HepG2 (cell line): ENCODE data around the gene TMEM97. TPM values are rescaled to one million over a fixed set of nuclear protein-coding genes. Genes with fewer than 3 reads are reported as not detected.

Experiments used
- AKAP8 ChIP-seq: sonication (generic); formaldehyde crosslinking; IDR thresholded peaks from 2 replicates; pipeline ENCODE4 v1.5.1; 2020; ENCODE audit warnings: mild to moderate bottlenecking, missing genetic modification reagents
- ARNT ChIP-seq: fragments of 450-650 bp; IDR thresholded peaks from 2 replicates; pipeline ENCODE4 v1.6.1; 2017
- E2F2 ChIP-seq: sonication (generic); formaldehyde crosslinking; IDR thresholded peaks from 2 replicates; pipeline ENCODE4 v1.4.0; 2020; ENCODE audit warnings: missing genetic modification reagents, borderline replicate concordance
- HDAC1 ChIP-seq: sonication (generic); formaldehyde crosslinking; IDR thresholded peaks from 2 replicates; pipeline ENCODE4 v1.5.1; 2020; ENCODE audit warnings: mild to moderate bottlenecking, missing genetic modification reagents
- KLF16 ChIP-seq, 2 experiments: sonication (generic) in 1 of 2; formaldehyde crosslinking in 1 of 2; IDR thresholded peaks; 2 replicates each; pipeline versions ENCODE4 v1.6.1 to v1.8.0; 2016 to 2023; ENCODE audit warnings: missing genetic modification reagents in 2 of 2, missing compliant biosample characterization in 1 of 2
- MIER2 ChIP-seq: IDR thresholded peaks from 2 replicates; pipeline ENCODE4 v1.6.1; 2016; ENCODE audit warnings: missing biosample characterization, missing genetic modification reagents
- NFKBIZ ChIP-seq: IDR thresholded peaks from 2 replicates; pipeline ENCODE4 v1.6.1; 2018; ENCODE audit warnings: missing genetic modification reagents, missing compliant biosample characterization
- NFYB ChIP-seq: sonication (generic); formaldehyde crosslinking; IDR thresholded peaks from 2 replicates; pipeline ENCODE4 v1.4.0; 2020; ENCODE audit warnings: missing genetic modification reagents
- NR0B2 ChIP-seq: sonication (generic); formaldehyde crosslinking; IDR thresholded peaks from 2 replicates; pipeline ENCODE4 v1.4.0; 2020; ENCODE audit warnings: mild to moderate bottlenecking, missing genetic modification reagents
- THRA ChIP-seq: sonication (generic); formaldehyde crosslinking; IDR thresholded peaks from 2 replicates; pipeline ENCODE4 v1.4.0; 2020; ENCODE audit warnings: missing genetic modification reagents, borderline replicate concordance
- ZMAT3 ChIP-seq: sonication (generic); formaldehyde crosslinking; conservative IDR thresholded peaks from 2 replicates; pipeline ENCODE4 v1.7.0; 2021; ENCODE audit warnings: missing genetic modification reagents
- ZNF101 ChIP-seq: sonication (generic); formaldehyde crosslinking; IDR thresholded peaks from 2 replicates; pipeline ENCODE4 v1.4.0; 2020; ENCODE audit warnings: mild to moderate bottlenecking, low read depth, missing genetic modification reagents, borderline replicate concordance
- ZNF317 ChIP-seq: sonication (generic); formaldehyde crosslinking; IDR thresholded peaks from 2 replicates; pipeline ENCODE4 v1.5.0; 2020; ENCODE audit warnings: mild to moderate bottlenecking, missing genetic modification reagents
- ZNF382 ChIP-seq: sonication (generic); formaldehyde crosslinking; IDR thresholded peaks from 2 replicates; pipeline ENCODE4 v1.5.0; 2020; ENCODE audit warnings: missing genetic modification reagents, mild to moderate bottlenecking, borderline replicate concordance
- ZNF510 ChIP-seq: sonication (generic); formaldehyde crosslinking; IDR thresholded peaks from 2 replicates; pipeline ENCODE4 v1.4.0; 2020; ENCODE audit warnings: low read depth, mild to moderate bottlenecking, missing genetic modification reagents
- ZNF766 ChIP-seq: sonication (generic); formaldehyde crosslinking; IDR thresholded peaks from 2 replicates; pipeline ENCODE4 v1.5.0; 2020; ENCODE audit warnings: missing genetic modification reagents, borderline replicate concordance
- ZNF777 ChIP-seq: sonication (generic); formaldehyde crosslinking; IDR thresholded peaks from 2 replicates; pipeline ENCODE4 v1.4.0; 2020; ENCODE audit warnings: missing genetic modification reagents
- polyA plus RNA-seq, 8 experiments: library from polyadenylated mRNA; depleted of rRNA in 3 of 8; stranded (reverse) in 7 of 8; unstranded in 1 of 8; fragments of >200 nt; fragmentation: Illumina TruSeq in 4 of 8; extraction: Trizol in 4 of 8; gene quantifications; 2 replicates each; pipeline versions ENCODE4 v1.2.1 to v1.2.3, GENCODE V29; 2011 to 2016; ENCODE audit warnings: low read depth in 4 of 8, missing spikeins in 1 of 8, mixed read lengths in 1 of 8; ENCODE audit not compliant: insufficient read depth in 1 of 8
- total RNA-seq, 5 experiments: library from RNA; depleted of rRNA; stranded (reverse); fragments of >200 nt; fragmentation: Illumina TruSeq; extraction: Trizol; gene quantifications; 2 replicates each; pipeline ENCODE4 v1.2.3, GENCODE V29; 2016; ENCODE audit warnings: low read depth in 1 of 5
- TF ChIP-seq, protein P1 (sequence below), 2 experiments: sonication (generic) in 1 of 2; formaldehyde crosslinking in 1 of 2; IDR thresholded peaks; 2 replicates each; pipeline versions ENCODE4 v1.4.0 to v1.6.1; 2016 to 2020; ENCODE audit warnings: borderline replicate concordance in 1 of 2, low read depth in 1 of 2, mild to moderate bottlenecking in 1 of 2, missing genetic modification reagents in 1 of 2
- TF ChIP-seq, protein P2 (sequence below): sonication (generic); formaldehyde crosslinking; IDR thresholded peaks from 2 replicates; pipeline ENCODE4 v1.4.0; 2020; ENCODE audit warnings: mild to moderate bottlenecking, missing genetic modification reagents
- TF ChIP-seq, protein P3 (sequence below): IDR thresholded peaks from 2 replicates; pipeline ENCODE4 v1.6.1; 2016; ENCODE audit warnings: low read depth

TMEM97 gene
- total and polyA plus RNA-seq, 2 of the 13 experiments (the other 11 are each of a cell fraction or from before 2014, with no cell fraction given): 69.6 to 137 TPM

- TF ChIP-seq THRA (CRISPR knock-in tag): peak; percentile 73; the same call in 1 of the 2 replicates
- TF ChIP-seq, protein P1, sequence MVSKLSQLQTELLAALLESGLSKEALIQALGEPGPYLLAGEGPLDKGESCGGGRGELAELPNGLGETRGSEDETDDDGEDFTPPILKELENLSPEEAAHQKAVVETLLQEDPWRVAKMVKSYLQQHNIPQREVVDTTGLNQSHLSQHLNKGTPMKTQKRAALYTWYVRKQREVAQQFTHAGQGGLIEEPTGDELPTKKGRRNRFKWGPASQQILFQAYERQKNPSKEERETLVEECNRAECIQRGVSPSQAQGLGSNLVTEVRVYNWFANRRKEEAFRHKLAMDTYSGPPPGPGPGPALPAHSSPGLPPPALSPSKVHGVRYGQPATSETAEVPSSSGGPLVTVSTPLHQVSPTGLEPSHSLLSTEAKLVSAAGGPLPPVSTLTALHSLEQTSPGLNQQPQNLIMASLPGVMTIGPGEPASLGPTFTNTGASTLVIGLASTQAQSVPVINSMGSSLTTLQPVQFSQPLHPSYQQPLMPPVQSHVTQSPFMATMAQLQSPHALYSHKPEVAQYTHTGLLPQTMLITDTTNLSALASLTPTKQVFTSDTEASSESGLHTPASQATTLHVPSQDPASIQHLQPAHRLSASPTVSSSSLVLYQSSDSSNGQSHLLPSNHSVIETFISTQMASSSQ (IDR thresholded peaks at IDR 0.05; ENCODE audit: low read depth): peak; percentile 52
- TF ChIP-seq, protein P1 (CRISPR knock-in tag; IDR thresholded peaks at IDR 0.05; ENCODE audit: borderline replicate concordance): peak; percentile 82; the same call in 1 of the 2 replicates
- TF ChIP-seq ZNF777 (CRISPR knock-in tag): no peak
- no peak for TF ChIP-seq E2F2 (CRISPR knock-in tag)
- TF ChIP-seq ZNF101 (CRISPR knock-in tag): no peak
- peak; percentile 60; the same call in 1 of the 2 replicates for TF ChIP-seq MIER2 (CRISPR knock-in tag)
- TF ChIP-seq ZNF317: peak; percentile 57; the same call in 1 of the 2 replicates
- TF ChIP-seq AKAP8: no peak
- TF ChIP-seq HDAC1 (CRISPR knock-in tag): peak; percentile 95
- no peak for TF ChIP-seq NFYB
- TF ChIP-seq ZNF382 (CRISPR knock-in tag): no peak
- TF ChIP-seq ARNT: no peak
- TF ChIP-seq, protein P2, sequence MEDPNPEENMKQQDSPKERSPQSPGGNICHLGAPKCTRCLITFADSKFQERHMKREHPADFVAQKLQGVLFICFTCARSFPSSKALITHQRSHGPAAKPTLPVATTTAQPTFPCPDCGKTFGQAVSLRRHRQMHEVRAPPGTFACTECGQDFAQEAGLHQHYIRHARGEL (CRISPR knock-in tag): no peak
- TF ChIP-seq ZNF510 (CRISPR knock-in tag): no peak
- TF ChIP-seq, protein P3, sequence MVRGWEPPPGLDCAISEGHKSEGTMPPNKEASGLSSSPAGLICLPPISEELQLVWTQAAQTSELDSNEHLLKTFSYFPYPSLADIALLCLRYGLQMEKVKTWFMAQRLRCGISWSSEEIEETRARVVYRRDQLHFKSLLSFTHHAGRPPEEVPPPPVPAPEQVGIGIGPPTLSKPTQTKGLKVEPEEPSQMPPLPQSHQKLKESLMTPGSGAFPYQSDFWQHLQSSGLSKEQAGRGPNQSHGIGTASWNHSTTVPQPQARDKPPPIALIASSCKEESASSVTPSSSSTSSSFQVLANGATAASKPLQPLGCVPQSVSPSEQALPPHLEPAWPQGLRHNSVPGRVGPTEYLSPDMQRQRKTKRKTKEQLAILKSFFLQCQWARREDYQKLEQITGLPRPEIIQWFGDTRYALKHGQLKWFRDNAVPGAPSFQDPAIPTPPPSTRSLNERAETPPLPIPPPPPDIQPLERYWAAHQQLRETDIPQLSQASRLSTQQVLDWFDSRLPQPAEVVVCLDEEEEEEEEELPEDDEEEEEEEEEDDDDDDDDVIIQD (CRISPR knock-in tag): no peak; the same call in 1 of the 2 replicates
- TF ChIP-seq ZNF766 (CRISPR knock-in tag): peak; percentile 66; the same call in 1 of the 2 replicates
- 0 out of 2 replicates have a peak, but pooled peaks have one; percentile 66 for TF ChIP-seq NFKBIZ (CRISPR knock-in tag)
- TF ChIP-seq ZMAT3 (CRISPR knock-in tag): peak; percentile 60; the same call in 1 of the 2 replicates
- peak in 1 of 2 experiments; percentile 50; a peak in 1 of 4 replicates for TF ChIP-seq KLF16 (CRISPR knock-in tag; IDR thresholded peaks at IDR 0.05)
- TF ChIP-seq NR0B2: no peak
Measured at GRCh38 chr17:28368306-28368831, 49.4 kb downstream of the TMEM97 start (continued).
